HL-60 (cell line): ENCODE measurements around the gene WIZ.

Experiments
- GABPA ChIP-seq: IDR thresholded peaks from 2 replicates; pipeline ENCODE4 v1.6.1; 2012; ENCODE audit warnings: low read depth
- POLR2AphosphoS5 ChIP-seq: IDR thresholded peaks from 2 replicates; pipeline ENCODE4 v1.6.1; 2012; ENCODE audit warnings: low read depth
- SPI1 ChIP-seq: IDR thresholded peaks from 2 replicates; pipeline ENCODE4 v1.6.1; 2012; ENCODE audit warnings: low read depth, mild to moderate bottlenecking, borderline replicate concordance
- TF ChIP-seq, protein P1 (sequence below): IDR thresholded peaks from one replicate; pipeline ENCODE4 v1.5.1; 2011; ENCODE audit warnings: low read length, control low read depth, inconsistent platforms; ENCODE audit not compliant: insufficient read depth
- TF ChIP-seq, protein P2 (sequence below): IDR thresholded peaks from 2 replicates; pipeline ENCODE4 v1.6.1; 2012; ENCODE audit warnings: low read depth; ENCODE audit not compliant: insufficient replicate concordance

GRCh38 chr19:15424692-15425272 lies 25.0 kb downstream of the WIZ start:
- TF ChIP-seq, protein P1, sequence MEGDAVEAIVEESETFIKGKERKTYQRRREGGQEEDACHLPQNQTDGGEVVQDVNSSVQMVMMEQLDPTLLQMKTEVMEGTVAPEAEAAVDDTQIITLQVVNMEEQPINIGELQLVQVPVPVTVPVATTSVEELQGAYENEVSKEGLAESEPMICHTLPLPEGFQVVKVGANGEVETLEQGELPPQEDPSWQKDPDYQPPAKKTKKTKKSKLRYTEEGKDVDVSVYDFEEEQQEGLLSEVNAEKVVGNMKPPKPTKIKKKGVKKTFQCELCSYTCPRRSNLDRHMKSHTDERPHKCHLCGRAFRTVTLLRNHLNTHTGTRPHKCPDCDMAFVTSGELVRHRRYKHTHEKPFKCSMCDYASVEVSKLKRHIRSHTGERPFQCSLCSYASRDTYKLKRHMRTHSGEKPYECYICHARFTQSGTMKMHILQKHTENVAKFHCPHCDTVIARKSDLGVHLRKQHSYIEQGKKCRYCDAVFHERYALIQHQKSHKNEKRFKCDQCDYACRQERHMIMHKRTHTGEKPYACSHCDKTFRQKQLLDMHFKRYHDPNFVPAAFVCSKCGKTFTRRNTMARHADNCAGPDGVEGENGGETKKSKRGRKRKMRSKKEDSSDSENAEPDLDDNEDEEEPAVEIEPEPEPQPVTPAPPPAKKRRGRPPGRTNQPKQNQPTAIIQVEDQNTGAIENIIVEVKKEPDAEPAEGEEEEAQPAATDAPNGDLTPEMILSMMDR = no peak
- TF ChIP-seq POLR2AphosphoS5 (no peak), GABPA (no peak), SPI1 (no peak)
- TF ChIP-seq, protein P2, sequence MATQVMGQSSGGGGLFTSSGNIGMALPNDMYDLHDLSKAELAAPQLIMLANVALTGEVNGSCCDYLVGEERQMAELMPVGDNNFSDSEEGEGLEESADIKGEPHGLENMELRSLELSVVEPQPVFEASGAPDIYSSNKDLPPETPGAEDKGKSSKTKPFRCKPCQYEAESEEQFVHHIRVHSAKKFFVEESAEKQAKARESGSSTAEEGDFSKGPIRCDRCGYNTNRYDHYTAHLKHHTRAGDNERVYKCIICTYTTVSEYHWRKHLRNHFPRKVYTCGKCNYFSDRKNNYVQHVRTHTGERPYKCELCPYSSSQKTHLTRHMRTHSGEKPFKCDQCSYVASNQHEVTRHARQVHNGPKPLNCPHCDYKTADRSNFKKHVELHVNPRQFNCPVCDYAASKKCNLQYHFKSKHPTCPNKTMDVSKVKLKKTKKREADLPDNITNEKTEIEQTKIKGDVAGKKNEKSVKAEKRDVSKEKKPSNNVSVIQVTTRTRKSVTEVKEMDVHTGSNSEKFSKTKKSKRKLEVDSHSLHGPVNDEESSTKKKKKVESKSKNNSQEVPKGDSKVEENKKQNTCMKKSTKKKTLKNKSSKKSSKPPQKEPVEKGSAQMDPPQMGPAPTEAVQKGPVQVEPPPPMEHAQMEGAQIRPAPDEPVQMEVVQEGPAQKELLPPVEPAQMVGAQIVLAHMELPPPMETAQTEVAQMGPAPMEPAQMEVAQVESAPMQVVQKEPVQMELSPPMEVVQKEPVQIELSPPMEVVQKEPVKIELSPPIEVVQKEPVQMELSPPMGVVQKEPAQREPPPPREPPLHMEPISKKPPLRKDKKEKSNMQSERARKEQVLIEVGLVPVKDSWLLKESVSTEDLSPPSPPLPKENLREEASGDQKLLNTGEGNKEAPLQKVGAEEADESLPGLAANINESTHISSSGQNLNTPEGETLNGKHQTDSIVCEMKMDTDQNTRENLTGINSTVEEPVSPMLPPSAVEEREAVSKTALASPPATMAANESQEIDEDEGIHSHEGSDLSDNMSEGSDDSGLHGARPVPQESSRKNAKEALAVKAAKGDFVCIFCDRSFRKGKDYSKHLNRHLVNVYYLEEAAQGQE = no peak
